Measurements from ENCODE around the gene UBXN10. TPM values are rescaled to one million over a fixed set of nuclear protein-coding genes. Genes with fewer than 3 reads are reported as not detected.

UBXN10 gene
- total RNA-seq, 2 experiments from 2014 or later, result 0.42 to 0.50 TPM

DNA sequence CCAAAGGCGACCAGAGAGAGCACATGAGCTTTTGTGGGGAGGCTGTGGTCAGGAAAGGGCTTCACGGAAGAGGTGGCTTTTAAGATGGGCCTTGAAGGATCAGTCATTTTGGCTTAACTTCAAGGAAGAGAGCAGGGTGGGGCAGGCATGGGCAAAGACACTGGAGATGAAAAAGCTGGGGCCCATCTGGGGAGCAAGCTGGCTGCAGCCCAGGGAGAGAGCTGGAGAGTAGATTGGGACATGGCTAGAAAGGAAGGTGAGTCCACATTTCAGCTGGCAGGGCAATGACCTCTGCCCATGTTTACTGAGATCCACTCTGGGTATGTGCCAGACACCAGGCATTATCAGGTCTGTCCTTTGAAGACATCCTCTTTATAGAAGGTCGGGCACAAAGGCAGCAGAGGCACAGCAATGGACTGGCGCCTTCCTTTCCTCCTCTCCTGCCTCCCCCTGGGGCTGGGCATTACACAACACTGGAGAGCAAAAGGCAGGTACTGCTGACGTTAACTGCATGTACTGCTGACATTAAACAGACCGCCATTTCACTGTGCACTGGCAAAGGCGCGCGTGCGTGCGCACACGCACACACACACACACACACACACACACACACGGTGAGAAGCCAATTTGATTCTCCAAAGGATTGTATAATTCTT lies 2.2 kb upstream of the UBXN10 start:
- H3K36me3 ChIP-seq (ENCODE audit: insufficient read depth, low read length), result no peaks in the 10 kb centered on the region; the same call in 1 of the 2 replicates
- intact Hi-C loops (cut with micrococcal nuclease; ENCODE audit: unreplicated experiment), result no loop called here
- H3K4me1 ChIP-seq (ENCODE audit: insufficient read depth, low read length, poor library complexity, severe bottlenecking), result peaks cover 51% of the 10 kb centered on the region
- H3K79me2 ChIP-seq (ENCODE audit: insufficient read depth, low read depth, low read length), result no peaks in the 10 kb centered on the region
- no peak overlapping the region for H3K4me3 ChIP-seq (ENCODE audit: low read depth, low read length, poor library complexity, severe bottlenecking)
- POLR2A ChIA-PET, result no interaction called here
- no peak overlapping the region for H3K27ac ChIP-seq (ENCODE audit: low read depth, low read length, poor library complexity, severe bottlenecking)
- H3K4me2 ChIP-seq (ENCODE audit: low read length), result no peak overlapping the region
- DNase-seq (ENCODE audit: low spot score), result no peak
- no peaks in the 10 kb centered on the region for H4K20me1 ChIP-seq (ENCODE audit: insufficient read depth, low read length)
- H3K9me3 ChIP-seq (ENCODE audit: low read length), result peaks cover 8% of the 10 kb centered on the region; the same call in 1 of the 2 replicates
- no peaks in the 10 kb centered on the region for H3K9me2 ChIP-seq (ENCODE audit: insufficient read depth, low read length)
- TF ChIP-seq EZH2phosphoT487 (IDR thresholded peaks at IDR 0.05; ENCODE audit: borderline replicate concordance, low read depth, low read length), result no peak
- TF ChIP-seq, protein P1, sequence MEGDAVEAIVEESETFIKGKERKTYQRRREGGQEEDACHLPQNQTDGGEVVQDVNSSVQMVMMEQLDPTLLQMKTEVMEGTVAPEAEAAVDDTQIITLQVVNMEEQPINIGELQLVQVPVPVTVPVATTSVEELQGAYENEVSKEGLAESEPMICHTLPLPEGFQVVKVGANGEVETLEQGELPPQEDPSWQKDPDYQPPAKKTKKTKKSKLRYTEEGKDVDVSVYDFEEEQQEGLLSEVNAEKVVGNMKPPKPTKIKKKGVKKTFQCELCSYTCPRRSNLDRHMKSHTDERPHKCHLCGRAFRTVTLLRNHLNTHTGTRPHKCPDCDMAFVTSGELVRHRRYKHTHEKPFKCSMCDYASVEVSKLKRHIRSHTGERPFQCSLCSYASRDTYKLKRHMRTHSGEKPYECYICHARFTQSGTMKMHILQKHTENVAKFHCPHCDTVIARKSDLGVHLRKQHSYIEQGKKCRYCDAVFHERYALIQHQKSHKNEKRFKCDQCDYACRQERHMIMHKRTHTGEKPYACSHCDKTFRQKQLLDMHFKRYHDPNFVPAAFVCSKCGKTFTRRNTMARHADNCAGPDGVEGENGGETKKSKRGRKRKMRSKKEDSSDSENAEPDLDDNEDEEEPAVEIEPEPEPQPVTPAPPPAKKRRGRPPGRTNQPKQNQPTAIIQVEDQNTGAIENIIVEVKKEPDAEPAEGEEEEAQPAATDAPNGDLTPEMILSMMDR (conservative IDR thresholded peaks at IDR 0.05; ENCODE audit: low read length), result no peak
- no peak overlapping the region for H2AFZ ChIP-seq (ENCODE audit: low read length)
- no TSS peak for BruUV-seq (replicated peaks)
- CTCF ChIA-PET (ENCODE audit: unreplicated experiment), result no interaction called here

DNA sequence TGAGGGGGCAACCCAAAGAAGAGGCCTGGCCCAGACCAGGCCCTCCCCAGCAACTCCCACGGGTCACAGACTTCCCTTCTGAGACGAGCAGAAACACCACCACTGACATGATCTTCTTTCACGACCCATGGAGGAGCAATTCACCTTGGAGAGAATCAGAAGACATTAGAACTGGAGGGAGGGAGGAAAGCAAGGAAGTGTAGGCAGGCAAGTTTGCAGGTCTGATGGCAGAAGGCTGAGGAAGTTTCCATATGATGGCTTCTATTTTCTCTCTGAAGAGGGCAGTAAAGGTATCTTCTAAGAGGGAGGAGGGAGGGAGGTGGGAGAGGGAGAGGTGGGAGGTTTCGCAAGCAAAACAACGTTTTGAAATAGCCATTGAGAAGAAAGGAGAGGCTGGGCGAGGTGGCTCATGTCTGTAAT lies 1.4 kb upstream of the UBXN10 start:
- BruUV-seq (replicated peaks), result no TSS peak

More for the DNA sequence above, 1.4 kb upstream of the UBXN10 start:
- Histone ChIP-seq H4K20me1 (ENCODE audit: insufficient read depth, low read length) (no peaks in the 10 kb centered on the region), H3K36me3 (ENCODE audit: insufficient read depth, low read length) (no peaks in the 10 kb centered on the region; the same call in 1 of the 2 replicates), H3K27ac (ENCODE audit: low read depth, low read length, poor library complexity, severe bottlenecking) (no peak overlapping the region), H2AFZ (ENCODE audit: low read length) (no peak overlapping the region), H3K4me3 (ENCODE audit: low read depth, low read length, poor library complexity, severe bottlenecking) (no peak overlapping the region), H3K4me2 (ENCODE audit: low read length) (no peak overlapping the region), H3K9me3 (ENCODE audit: low read length) (peaks cover 8% of the 10 kb centered on the region; the same call in 1 of the 2 replicates), H3K4me1 (ENCODE audit: insufficient read depth, low read length, poor library complexity, severe bottlenecking) (peaks cover 51% of the 10 kb centered on the region), H3K9me2 (ENCODE audit: insufficient read depth, low read length) (no peaks in the 10 kb centered on the region), H3K79me2 (ENCODE audit: insufficient read depth, low read depth, low read length) (no peaks in the 10 kb centered on the region)
- intact Hi-C loops (cut with micrococcal nuclease; ENCODE audit: unreplicated experiment), result no loop called here
- no peak for DNase-seq (ENCODE audit: low spot score)
- POLR2A ChIA-PET, result no interaction called here
- TF ChIP-seq, protein P1 (conservative IDR thresholded peaks at IDR 0.05; ENCODE audit: low read length), result peak; percentile 49; the same call in 1 of the 2 replicates
- no peak for TF ChIP-seq EZH2phosphoT487 (IDR thresholded peaks at IDR 0.05; ENCODE audit: borderline replicate concordance, low read depth, low read length)
- CTCF ChIA-PET (ENCODE audit: unreplicated experiment), result no interaction called here
